Measurements from ENCODE around the gene ELL2.
"Not testable (repeated sequence)": the region's sequence is repeated elsewhere in the genome, so short reads cannot be mapped to it uniquely, and the experiment has no call there.

Gene ELL2

DNA sequence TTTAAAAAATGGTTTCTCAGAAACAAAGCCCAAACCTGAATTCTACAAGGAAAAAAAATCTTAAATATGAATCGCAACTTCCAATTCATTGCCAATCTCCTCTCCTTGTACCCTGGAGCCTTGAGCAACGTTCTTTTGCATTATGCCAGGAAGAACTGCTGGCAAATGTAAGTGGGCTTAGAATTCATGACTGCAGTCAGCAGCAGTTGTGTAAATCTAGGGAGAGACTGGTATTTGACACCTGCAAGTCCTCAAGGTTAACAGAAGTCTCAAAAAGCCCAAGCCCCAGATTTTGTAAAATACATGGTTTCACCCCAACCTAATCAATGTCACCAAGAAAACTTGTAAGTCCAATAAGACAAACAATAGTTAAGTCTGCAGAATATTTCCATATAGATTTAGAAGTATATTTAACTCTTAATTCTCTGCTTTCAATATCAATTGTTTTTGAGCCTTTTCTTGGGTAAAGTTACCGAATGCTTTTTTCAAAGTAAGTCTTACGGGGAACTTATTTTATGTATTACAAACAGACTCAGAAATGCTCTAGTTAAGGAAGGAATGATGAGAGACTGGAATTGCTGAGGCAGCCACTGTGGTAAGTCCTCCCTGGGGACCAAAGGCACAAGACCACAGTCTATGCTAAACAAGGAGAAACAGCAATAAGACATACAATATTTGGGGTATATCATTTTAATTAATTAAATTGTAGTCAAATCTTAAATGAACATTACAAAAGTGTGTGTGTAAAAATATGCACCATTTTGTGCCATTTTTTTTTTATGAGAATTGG is 31.3 kb downstream of the ELL2 start:
- Histone ChIP-seq H2BK5ac (ENCODE audit: low read length) (no peak overlapping the region), H3K4me2 (ENCODE audit: insufficient read depth, low read length, poor library complexity, severe bottlenecking) (no peak overlapping the region), H2AFZ (ENCODE audit: low read length) (no peak overlapping the region), H3K4me1 (ENCODE audit: control insufficient read depth in 2 of 2, insufficient read depth in 1 of 2, low read depth in 1 of 2, low read length in 2 of 2) (peaks cover 0 to 3% of the 10 kb centered on the region in 2 donors), H3K4me3 (ENCODE audit: low read length in 2 of 2) (no peak overlapping the region), H4K8ac (ENCODE audit: low read depth, low read length) (no peak overlapping the region), H2BK12ac (ENCODE audit: low read length) (no peak overlapping the region), H2BK15ac (ENCODE audit: low read length) (no peak overlapping the region), H3K36me3 (replicated peaks in 1 of 2; ENCODE audit: control insufficient read depth in 2 of 2, insufficient read depth in 2 of 2, low read length in 2 of 2) (no peaks in the 10 kb centered on the region), H3K4ac (ENCODE audit: low read length) (no peak overlapping the region), H3K14ac (ENCODE audit: low read length) (no peak overlapping the region), H3K9ac (ENCODE audit: low read depth, low read length, poor library complexity) (no peak overlapping the region), H2BK120ac (ENCODE audit: low read depth, low read length) (no peak overlapping the region), H3K9me3 (replicated peaks in 1 of 2; ENCODE audit: control insufficient read depth in 2 of 2, insufficient read depth in 1 of 2, low read depth in 1 of 2, low read length in 2 of 2) (no peaks in the 10 kb centered on the region), H3K79me1 (ENCODE audit: low read depth, low read length) (no peaks in the 10 kb centered on the region), H3K23ac (ENCODE audit: low read depth, low read length, poor library complexity) (no peak overlapping the region), H3K18ac (ENCODE audit: low read length) (no peak overlapping the region), H2AK5ac (ENCODE audit: low read depth, low read length) (no peak overlapping the region), H3K27ac (replicated peaks; ENCODE audit: low read length) (no peak overlapping the region), H4K91ac (ENCODE audit: low read depth, low read length, poor library complexity) (no peak overlapping the region), H3K27me3 (ENCODE audit: control insufficient read depth in 3 of 3, insufficient read depth in 3 of 3, low read depth in 1 of 3, low read length in 3 of 3) (no peaks in the 10 kb centered on the region)
- no peak for DNase-seq (ENCODE audit: low spot score)
- no CpG with 5 or more reads among the region's 4 CpGs for WGBS, 2 donors (ENCODE audit: extremely low coverage in 2 of 2, insufficient read length in 2 of 2, insufficient replicate concordance in 1 of 2)

DNA sequence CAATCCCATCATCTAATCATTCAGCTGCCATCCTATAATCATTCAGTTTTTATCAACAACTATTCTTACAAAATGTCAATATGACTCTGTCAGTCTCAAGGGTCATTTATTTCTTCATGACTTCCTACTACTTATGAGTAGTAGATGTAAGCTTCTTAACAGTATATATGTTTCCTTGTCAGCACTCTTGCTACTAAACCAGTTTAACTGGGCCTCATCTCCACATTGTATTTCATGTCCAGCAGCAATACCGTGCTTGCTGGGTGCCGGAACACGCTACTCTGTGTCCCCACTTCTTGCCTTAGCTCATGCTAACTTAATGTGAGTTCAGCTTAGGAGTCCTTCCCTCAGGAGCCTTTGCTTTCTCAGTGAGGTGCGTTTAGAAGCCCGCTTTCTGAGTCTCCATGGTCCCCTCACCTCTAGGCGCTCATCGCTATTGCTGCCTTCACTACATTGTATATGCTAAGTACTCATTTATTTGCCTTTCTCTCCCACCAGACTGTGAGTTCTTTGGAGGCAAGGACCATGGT is 32.9 kb downstream of the ELL2 start:
- H3K18ac ChIP-seq (ENCODE audit: low read length) = peak overlapping the region; percentile 76
- H3K4me3 ChIP-seq (ENCODE audit: low read length in 2 of 2) = no peak overlapping the region
- H3K14ac ChIP-seq (ENCODE audit: low read length) = no peak overlapping the region
- DNase-seq (ENCODE audit: low spot score) = no peak
- no peaks in the 10 kb centered on the region for H3K36me3 ChIP-seq (replicated peaks in 1 of 2; ENCODE audit: control insufficient read depth in 2 of 2, insufficient read depth in 2 of 2, low read length in 2 of 2)
- no peak overlapping the region for H3K27ac ChIP-seq (replicated peaks; ENCODE audit: low read length)
- H3K9ac ChIP-seq (ENCODE audit: low read depth, low read length, poor library complexity) = no peak overlapping the region
- no CpG with 5 or more reads among the region's 7 CpGs for WGBS, 2 donors (ENCODE audit: extremely low coverage in 2 of 2, insufficient read length in 2 of 2, insufficient replicate concordance in 1 of 2)
- no peak overlapping the region for H2AK5ac ChIP-seq (ENCODE audit: low read depth, low read length)
- H3K27me3 ChIP-seq (ENCODE audit: control insufficient read depth in 3 of 3, insufficient read depth in 3 of 3, low read depth in 1 of 3, low read length in 3 of 3) = no peaks in the 10 kb centered on the region
- no peak overlapping the region for H4K8ac ChIP-seq (ENCODE audit: low read depth, low read length)
- H3K4me1 ChIP-seq (ENCODE audit: control insufficient read depth in 2 of 2, insufficient read depth in 1 of 2, low read depth in 1 of 2, low read length in 2 of 2) = peaks cover 0 to 9% of the 10 kb centered on the region in 2 donors
- H2AFZ ChIP-seq (ENCODE audit: low read length) = no peak overlapping the region
- no peak overlapping the region for H2BK12ac ChIP-seq (ENCODE audit: low read length)
- no peak overlapping the region for H4K91ac ChIP-seq (ENCODE audit: low read depth, low read length, poor library complexity)
- H2BK120ac ChIP-seq (ENCODE audit: low read depth, low read length) = no peak overlapping the region
- no peak overlapping the region for H3K23ac ChIP-seq (ENCODE audit: low read depth, low read length, poor library complexity)
- H3K4ac ChIP-seq (ENCODE audit: low read length) = peak overlapping the region; percentile 23
- no peak overlapping the region for H2BK5ac ChIP-seq (ENCODE audit: low read length)
- no peak overlapping the region for H3K4me2 ChIP-seq (ENCODE audit: insufficient read depth, low read length, poor library complexity, severe bottlenecking)
- peak overlapping the region; percentile 97 for H2BK15ac ChIP-seq (ENCODE audit: low read length)
- H3K79me1 ChIP-seq (ENCODE audit: low read depth, low read length) = no peaks in the 10 kb centered on the region
- H3K9me3 ChIP-seq (replicated peaks in 1 of 2; ENCODE audit: control insufficient read depth in 2 of 2, insufficient read depth in 1 of 2, low read depth in 1 of 2, low read length in 2 of 2) = no peaks in the 10 kb centered on the region

DNA sequence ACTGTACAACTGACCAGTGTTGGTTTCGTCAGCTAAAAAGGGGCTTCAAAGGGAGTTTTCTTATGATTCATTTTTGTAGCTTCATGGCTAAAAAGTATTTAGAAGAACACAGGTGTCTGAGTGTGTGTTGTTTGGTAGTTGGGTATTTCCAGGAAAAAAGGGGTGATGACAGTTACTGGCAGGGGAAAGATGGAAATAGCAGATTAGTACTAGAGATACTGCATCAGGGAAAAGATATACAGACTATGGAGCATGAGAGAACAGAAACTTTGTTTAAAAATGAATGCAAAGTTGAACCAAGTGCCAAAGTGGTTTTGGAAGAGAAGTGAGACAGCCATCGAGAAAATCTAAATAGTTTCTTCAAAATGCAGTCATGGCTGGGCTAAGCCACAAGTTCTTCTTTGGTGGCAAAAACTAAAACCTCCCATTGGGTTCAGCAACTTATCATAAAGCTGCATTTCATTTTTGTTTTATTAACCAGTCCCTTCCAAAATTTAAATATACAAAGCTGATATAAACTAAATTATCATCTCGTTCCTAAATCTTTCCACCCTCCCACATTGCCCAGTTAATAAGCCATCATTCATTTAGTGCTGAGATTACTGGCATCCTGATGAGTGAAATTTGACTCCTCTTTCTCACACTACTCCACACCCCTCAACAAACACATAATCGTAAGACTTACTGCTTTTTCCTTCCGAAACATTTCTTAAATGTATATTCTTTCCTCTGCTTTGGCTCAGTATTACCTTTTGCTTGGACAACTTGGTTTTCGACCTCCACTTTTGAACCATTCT is 33.5 kb downstream of the ELL2 start:
- Histone ChIP-seq H2AFZ (ENCODE audit: low read length) (no peak overlapping the region), H3K4me1 (ENCODE audit: control insufficient read depth in 2 of 2, insufficient read depth in 1 of 2, low read depth in 1 of 2, low read length in 2 of 2) (peaks cover 0 to 9% of the 10 kb centered on the region in 2 donors), H3K27ac (replicated peaks; ENCODE audit: low read length) (no peak overlapping the region), H3K4me2 (ENCODE audit: insufficient read depth, low read length, poor library complexity, severe bottlenecking) (no peak overlapping the region), H2AK5ac (ENCODE audit: low read depth, low read length) (no peak overlapping the region), H3K27me3 (ENCODE audit: control insufficient read depth in 3 of 3, insufficient read depth in 3 of 3, low read depth in 1 of 3, low read length in 3 of 3) (no peaks in the 10 kb centered on the region), H2BK15ac (ENCODE audit: low read length) (no peak overlapping the region), H3K79me1 (ENCODE audit: low read depth, low read length) (no peaks in the 10 kb centered on the region), H2BK5ac (ENCODE audit: low read length) (no peak overlapping the region), H3K9me3 (replicated peaks in 1 of 2; ENCODE audit: control insufficient read depth in 2 of 2, insufficient read depth in 1 of 2, low read depth in 1 of 2, low read length in 2 of 2) (no peaks in the 10 kb centered on the region), H3K36me3 (replicated peaks in 1 of 2; ENCODE audit: control insufficient read depth in 2 of 2, insufficient read depth in 2 of 2, low read length in 2 of 2) (no peaks in the 10 kb centered on the region), H4K91ac (ENCODE audit: low read depth, low read length, poor library complexity) (no peak overlapping the region), H3K14ac (ENCODE audit: low read length) (no peak overlapping the region), H3K18ac (ENCODE audit: low read length) (no peak overlapping the region), H4K8ac (ENCODE audit: low read depth, low read length) (no peak overlapping the region), H3K9ac (ENCODE audit: low read depth, low read length, poor library complexity) (no peak overlapping the region), H3K4me3 (ENCODE audit: low read length in 2 of 2) (no peak overlapping the region), H3K23ac (ENCODE audit: low read depth, low read length, poor library complexity) (no peak overlapping the region), H3K4ac (ENCODE audit: low read length) (no peak overlapping the region), H2BK120ac (ENCODE audit: low read depth, low read length) (no peak overlapping the region), H2BK12ac (ENCODE audit: low read length) (no peak overlapping the region)
- 100% methylated on average over 3 of the region's 6 CpGs; no CpG with 5 or more reads in 1 of the 2 donors for WGBS, 2 donors (ENCODE audit: extremely low coverage in 2 of 2, insufficient read length in 2 of 2, insufficient replicate concordance in 1 of 2)
- no peak for DNase-seq (ENCODE audit: low spot score)

DNA sequence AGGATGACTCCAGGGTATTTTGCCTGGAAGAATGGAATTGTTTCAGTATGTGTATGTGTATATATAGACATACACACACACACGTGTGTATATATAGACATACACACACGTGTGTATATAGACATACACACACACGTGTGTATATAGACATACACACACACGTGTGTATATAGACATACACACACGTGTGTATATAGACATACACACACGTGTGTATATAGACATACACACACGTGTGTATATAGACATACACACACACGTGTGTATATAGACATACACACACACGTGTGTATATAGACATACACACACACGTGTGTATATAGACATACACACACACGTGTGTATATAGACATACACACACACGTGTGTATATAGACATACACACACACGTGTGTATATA is 34.4 kb downstream of the ELL2 start:
- not testable (repeated sequence) for DNase-seq (ENCODE audit: low spot score); H3K27ac ChIP-seq (replicated peaks; ENCODE audit: low read length); H3K4me2 ChIP-seq (ENCODE audit: insufficient read depth, low read length, poor library complexity, severe bottlenecking); H3K4me1 ChIP-seq (ENCODE audit: control insufficient read depth in 2 of 2, insufficient read depth in 1 of 2, low read depth in 1 of 2, low read length in 2 of 2); H3K18ac ChIP-seq (ENCODE audit: low read length); H2BK5ac ChIP-seq (ENCODE audit: low read length); H2BK12ac ChIP-seq (ENCODE audit: low read length); H2BK120ac ChIP-seq (ENCODE audit: low read depth, low read length); H3K4me3 ChIP-seq (ENCODE audit: low read length in 2 of 2); H4K91ac ChIP-seq (ENCODE audit: low read depth, low read length, poor library complexity); H2AK5ac ChIP-seq (ENCODE audit: low read depth, low read length); H3K14ac ChIP-seq (ENCODE audit: low read length); H3K9ac ChIP-seq (ENCODE audit: low read depth, low read length, poor library complexity); H2BK15ac ChIP-seq (ENCODE audit: low read length); H3K9me3 ChIP-seq (replicated peaks in 1 of 2; ENCODE audit: control insufficient read depth in 2 of 2, insufficient read depth in 1 of 2, low read depth in 1 of 2, low read length in 2 of 2); H4K8ac ChIP-seq (ENCODE audit: low read depth, low read length); H3K36me3 ChIP-seq (replicated peaks in 1 of 2; ENCODE audit: control insufficient read depth in 2 of 2, insufficient read depth in 2 of 2, low read length in 2 of 2); H3K27me3 ChIP-seq (ENCODE audit: control insufficient read depth in 3 of 3, insufficient read depth in 3 of 3, low read depth in 1 of 3, low read length in 3 of 3); H3K79me1 ChIP-seq (ENCODE audit: low read depth, low read length); H3K23ac ChIP-seq (ENCODE audit: low read depth, low read length, poor library complexity); H3K4ac ChIP-seq (ENCODE audit: low read length); H2AFZ ChIP-seq (ENCODE audit: low read length)
- no CpG with 5 or more reads among the region's 13 CpGs for WGBS, 2 donors (ENCODE audit: extremely low coverage in 2 of 2, insufficient read length in 2 of 2, insufficient replicate concordance in 1 of 2)
